ENCODE data around the gene RAMP1.

RAMP1 gene

DNA sequence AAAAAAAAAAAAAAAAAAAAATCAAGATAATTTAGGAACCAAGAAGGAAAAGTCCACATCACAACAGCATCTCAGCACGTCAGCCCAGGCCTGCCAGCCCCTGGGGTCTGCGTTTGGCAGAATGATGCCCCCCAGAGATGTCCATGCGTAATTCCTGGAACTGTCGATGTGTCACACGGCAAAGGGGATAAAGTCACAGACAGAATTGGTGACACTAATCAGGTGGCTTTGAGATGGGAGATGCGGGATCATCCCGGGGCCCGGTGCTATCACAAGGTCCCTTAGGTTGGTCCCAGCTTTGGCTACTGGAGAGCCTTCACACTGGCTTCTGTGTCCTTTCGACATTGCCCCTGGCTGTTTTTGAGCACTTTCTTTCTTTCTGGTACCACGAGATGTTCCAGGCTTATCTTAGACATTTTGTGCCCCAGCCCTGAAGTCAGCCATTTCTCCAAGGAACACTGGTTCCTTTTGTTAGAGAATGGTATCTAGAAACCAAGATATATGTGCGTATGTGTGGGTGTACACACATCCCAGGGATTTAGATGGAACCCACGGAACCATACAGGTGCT is 20.7 kb downstream of the RAMP1 start:
- TF ChIP-seq, protein P1, sequence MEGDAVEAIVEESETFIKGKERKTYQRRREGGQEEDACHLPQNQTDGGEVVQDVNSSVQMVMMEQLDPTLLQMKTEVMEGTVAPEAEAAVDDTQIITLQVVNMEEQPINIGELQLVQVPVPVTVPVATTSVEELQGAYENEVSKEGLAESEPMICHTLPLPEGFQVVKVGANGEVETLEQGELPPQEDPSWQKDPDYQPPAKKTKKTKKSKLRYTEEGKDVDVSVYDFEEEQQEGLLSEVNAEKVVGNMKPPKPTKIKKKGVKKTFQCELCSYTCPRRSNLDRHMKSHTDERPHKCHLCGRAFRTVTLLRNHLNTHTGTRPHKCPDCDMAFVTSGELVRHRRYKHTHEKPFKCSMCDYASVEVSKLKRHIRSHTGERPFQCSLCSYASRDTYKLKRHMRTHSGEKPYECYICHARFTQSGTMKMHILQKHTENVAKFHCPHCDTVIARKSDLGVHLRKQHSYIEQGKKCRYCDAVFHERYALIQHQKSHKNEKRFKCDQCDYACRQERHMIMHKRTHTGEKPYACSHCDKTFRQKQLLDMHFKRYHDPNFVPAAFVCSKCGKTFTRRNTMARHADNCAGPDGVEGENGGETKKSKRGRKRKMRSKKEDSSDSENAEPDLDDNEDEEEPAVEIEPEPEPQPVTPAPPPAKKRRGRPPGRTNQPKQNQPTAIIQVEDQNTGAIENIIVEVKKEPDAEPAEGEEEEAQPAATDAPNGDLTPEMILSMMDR (IDR thresholded peaks at IDR 0.05; ENCODE audit: low read depth, low read length, missing control alignments): no peak
- no peak overlapping the region for H3K4me3 ChIP-seq (replicated peaks; ENCODE audit: low read depth, low read length)
- DNase-seq (ENCODE audit: extremely low read depth, low read depth): no peak

GRCh38 chr2:237882510-237883481 is 23.4 kb downstream of the RAMP1 start:
- TF ChIP-seq, protein P1 (IDR thresholded peaks at IDR 0.05; ENCODE audit: low read depth, low read length, missing control alignments): no peak

GRCh38 chr2:237883951-237884446 is 24.6 kb downstream of the RAMP1 start:
- TF ChIP-seq, protein P1 (IDR thresholded peaks at IDR 0.05; ENCODE audit: low read depth, low read length, missing control alignments): no peak
- no peak overlapping the region for H3K4me3 ChIP-seq (replicated peaks; ENCODE audit: low read depth, low read length)

More at GRCh38 chr2:237882510-237883481, 23.4 kb downstream of the RAMP1 start:
- DNase-seq (ENCODE audit: extremely low read depth, low read depth): no peak
- no peak overlapping the region for H3K4me3 ChIP-seq (replicated peaks; ENCODE audit: low read depth, low read length)

GRCh38 chr2:237884681-237885080 is 25.3 kb downstream of the RAMP1 start:
- TF ChIP-seq, protein P1 (IDR thresholded peaks at IDR 0.05; ENCODE audit: low read depth, low read length, missing control alignments): no peak
- H3K4me3 ChIP-seq (replicated peaks; ENCODE audit: low read depth, low read length): no peak overlapping the region
- no peak for DNase-seq (ENCODE audit: extremely low read depth, low read depth)

More at GRCh38 chr2:237883951-237884446, 24.6 kb downstream of the RAMP1 start:
- no peak for DNase-seq (ENCODE audit: extremely low read depth, low read depth)

DNA sequence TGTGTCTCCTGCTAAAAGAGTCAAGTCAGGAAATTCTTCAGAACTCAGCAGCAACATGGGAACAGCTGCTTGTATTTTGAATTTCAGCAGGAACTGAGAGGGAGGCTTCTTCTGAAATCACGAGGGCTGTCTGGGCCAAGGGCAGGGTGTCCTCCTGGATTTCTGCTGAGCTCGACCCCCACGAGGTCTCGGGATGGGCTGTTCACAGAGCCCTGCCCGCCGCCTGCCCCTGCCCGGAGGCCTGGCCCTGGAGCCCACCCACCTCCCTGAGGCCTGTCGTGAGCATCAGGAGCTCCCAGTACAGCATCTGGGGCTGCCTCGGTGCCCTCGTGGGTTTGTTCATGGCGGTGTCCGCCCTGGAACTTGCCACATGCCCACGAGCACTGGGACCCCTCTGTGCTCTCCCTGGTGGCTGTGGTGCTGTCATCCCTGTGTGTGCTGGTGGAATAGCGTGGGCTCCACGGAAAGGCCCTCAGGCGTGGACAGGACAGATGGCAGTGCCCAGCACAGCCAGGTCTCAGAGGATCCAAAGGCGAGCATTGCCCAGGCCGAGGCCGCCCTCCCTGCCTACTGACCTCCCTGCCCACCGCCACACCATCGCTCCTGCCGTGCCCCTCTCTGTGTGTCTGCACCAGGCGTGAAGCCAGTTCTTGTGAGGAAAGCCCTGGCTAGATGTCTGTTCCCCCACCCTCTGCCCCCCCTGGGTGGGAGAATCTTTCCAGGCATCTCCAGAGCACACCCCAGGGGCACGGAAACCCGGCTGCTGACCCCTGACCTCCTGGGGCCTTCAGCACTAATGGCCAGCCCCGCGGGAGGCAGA is 25.9 kb downstream of the RAMP1 start:
- TF ChIP-seq, protein P1 (IDR thresholded peaks at IDR 0.05; ENCODE audit: low read depth, low read length, missing control alignments): no peak
- no peak overlapping the region for H3K4me3 ChIP-seq (replicated peaks; ENCODE audit: low read depth, low read length)
- no peak for DNase-seq (ENCODE audit: extremely low read depth, low read depth)

DNA sequence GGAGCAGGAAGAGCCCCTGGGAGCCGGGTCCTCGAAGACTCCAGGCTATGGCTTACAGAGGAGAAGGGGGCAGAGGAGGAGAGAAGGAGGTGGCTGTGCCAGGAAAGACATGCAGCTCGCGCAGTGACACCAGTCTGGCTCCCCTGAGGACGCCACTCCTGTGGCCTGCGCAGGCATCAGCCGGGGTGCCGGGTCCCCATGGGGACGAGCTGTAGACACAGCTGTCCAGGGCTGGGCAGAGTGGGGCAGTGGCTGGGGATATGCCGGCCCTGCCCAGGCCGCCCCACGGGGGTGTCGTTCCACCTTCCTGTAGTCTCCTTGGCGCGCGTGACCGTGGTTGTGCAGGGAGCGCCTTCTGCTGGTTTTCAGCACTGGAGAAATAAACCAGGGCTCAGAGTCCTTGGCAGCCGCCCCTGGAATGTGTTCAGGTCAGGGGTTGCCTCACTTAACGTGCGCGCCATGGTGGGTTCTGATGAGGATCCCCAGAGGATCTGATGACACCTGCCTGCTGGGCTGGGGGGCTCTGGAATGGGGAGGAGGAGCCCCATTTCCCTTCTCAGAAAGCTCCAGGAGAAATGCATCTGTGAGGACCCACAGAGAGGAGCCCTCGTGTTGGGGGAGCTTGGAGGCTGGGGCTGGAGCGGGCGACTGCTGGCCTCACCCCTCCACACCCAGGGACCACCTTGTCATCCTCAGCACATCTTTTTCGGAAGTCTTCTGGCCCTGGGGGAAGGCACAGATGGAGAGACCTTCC is 26.7 kb downstream of the RAMP1 start:
- no peak overlapping the region for H3K4me3 ChIP-seq (replicated peaks; ENCODE audit: low read depth, low read length)
- TF ChIP-seq, protein P1 (IDR thresholded peaks at IDR 0.05; ENCODE audit: low read depth, low read length, missing control alignments): no peak
- DNase-seq (ENCODE audit: extremely low read depth, low read depth): no peak
